Heart left ventricle (tissue), 13 donors: ENCODE results near the gene TMEM120B.

ENCODE experiments used
- CTCF ChIP-seq, 12 donors: fragments of 200-600 bp; sonication (generic) in 4 of 12; IDR thresholded peaks; one replicate each; pipeline versions ENCODE4 v1.5.0 to v1.8.0; 2018 to 2022; ENCODE audit warnings: antibody characterized with exemption in 12 of 12, mild to moderate bottlenecking in 5 of 12
- POLR2A ChIP-seq, 2 donors: fragments of 450-650 bp; IDR thresholded peaks; one replicate each; pipeline ENCODE4 v1.6.1; 2017; ENCODE audit warnings: antibody characterized with exemption in 2 of 2, mild to moderate bottlenecking in 2 of 2, moderate library complexity in 2 of 2
- donor health status: ischemic (EF 13 %, LVEDD 7.1; RV severe dilation, severe dysfunction).
- donor health status: DM: no; HTN: yes; CAD: no.
- donor health status: DM: no; HTN: no; CAD: no.
- donor health status: ischemic (EF 25% LVEDD 6.9; RV normal size, moderate dysfunction).
- donor health status: ischemic (EF 25% LVEDD 5.7; RV mildly dilated, moderate dysfunction).
- donor health status: ischemic (EF 35%, LVEDD 5.7; RV mildly dilated, moderate dysfunction).
- donor health status: nonischemic (EF 11% LVEDD 7.7; RV severe dilation, severe dysfunction).
- donor health status: DM: yes; HTN: yes; CAD: no.
- donor health status: PGD.
- donor health status: ischemic (EF 29% LVEDD 5.4; RV normal size, mild dysfunction).
- donor health status: nonischemic (EF 23%, LVEDD 6.1; RV moderate dilation, normal function).

DNA sequence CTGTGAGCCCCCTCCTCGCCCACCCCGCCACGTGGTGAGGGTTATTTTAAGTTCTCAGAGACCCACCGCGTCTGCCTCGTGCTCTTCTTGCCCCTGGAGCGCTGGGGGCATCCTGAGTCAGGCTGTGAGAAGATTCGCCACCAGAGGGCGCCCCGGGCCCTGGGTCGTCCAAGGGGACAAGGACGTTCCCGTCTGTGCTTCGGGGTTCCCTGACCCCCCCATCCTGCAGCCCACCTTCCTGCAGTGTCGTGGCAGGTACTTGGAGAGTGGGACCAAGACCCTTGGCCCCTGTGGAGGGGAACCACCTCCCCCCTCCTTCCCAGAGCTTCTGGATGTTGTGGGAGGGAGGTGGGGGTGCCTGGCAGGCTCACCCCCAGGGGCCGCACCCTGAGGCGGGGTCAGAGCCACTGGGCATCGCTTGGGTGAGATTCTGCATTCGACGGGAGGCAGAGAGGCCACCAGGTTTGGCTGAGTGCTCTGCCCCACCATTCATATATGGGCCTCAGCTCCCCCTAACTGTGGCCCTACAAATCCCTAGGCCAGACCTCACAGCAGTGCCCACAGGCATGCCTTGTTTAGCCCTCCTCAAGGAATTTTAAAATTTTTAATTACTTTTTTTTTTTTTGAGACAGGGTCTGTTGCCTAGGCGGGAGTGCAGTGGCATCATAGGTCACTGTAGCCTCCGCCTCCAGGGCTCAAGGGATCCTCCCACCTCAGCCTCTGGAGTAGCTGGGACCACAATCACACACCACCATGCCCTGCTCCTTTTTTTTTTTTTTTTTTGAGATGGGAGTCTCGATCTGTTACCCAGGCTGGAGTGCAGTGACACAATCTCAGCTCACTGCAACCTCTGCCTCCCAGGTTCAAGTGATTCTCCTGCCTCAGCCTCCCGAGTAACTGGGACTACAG lies 63.9 kb downstream of the TMEM120B start:
- TF ChIP-seq POLR2A (IDR thresholded peaks at IDR 0.05) (no peak), CTCF (IDR thresholded peaks at IDR 0.05) (peak; percentile 76 to 92 (median 87))
